GM12873 (cell line): ENCODE results near the gene WFIKKN1.

ENCODE experiments used
- TF ChIP-seq, protein P1 (sequence below): IDR thresholded peaks from 2 replicates; pipeline ENCODE4 v1.5.1; 2012; ENCODE audit warnings: low read depth, mild to moderate bottlenecking, moderate library complexity, low read length, control low read depth; ENCODE audit not compliant: insufficient read depth; ENCODE audit errors: missing control alignments

Gene WFIKKN1

GRCh38 chr16:671353-672131 is 40.8 kb downstream of the WFIKKN1 start:
- TF ChIP-seq, protein P1, sequence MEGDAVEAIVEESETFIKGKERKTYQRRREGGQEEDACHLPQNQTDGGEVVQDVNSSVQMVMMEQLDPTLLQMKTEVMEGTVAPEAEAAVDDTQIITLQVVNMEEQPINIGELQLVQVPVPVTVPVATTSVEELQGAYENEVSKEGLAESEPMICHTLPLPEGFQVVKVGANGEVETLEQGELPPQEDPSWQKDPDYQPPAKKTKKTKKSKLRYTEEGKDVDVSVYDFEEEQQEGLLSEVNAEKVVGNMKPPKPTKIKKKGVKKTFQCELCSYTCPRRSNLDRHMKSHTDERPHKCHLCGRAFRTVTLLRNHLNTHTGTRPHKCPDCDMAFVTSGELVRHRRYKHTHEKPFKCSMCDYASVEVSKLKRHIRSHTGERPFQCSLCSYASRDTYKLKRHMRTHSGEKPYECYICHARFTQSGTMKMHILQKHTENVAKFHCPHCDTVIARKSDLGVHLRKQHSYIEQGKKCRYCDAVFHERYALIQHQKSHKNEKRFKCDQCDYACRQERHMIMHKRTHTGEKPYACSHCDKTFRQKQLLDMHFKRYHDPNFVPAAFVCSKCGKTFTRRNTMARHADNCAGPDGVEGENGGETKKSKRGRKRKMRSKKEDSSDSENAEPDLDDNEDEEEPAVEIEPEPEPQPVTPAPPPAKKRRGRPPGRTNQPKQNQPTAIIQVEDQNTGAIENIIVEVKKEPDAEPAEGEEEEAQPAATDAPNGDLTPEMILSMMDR, result no peak

DNA sequence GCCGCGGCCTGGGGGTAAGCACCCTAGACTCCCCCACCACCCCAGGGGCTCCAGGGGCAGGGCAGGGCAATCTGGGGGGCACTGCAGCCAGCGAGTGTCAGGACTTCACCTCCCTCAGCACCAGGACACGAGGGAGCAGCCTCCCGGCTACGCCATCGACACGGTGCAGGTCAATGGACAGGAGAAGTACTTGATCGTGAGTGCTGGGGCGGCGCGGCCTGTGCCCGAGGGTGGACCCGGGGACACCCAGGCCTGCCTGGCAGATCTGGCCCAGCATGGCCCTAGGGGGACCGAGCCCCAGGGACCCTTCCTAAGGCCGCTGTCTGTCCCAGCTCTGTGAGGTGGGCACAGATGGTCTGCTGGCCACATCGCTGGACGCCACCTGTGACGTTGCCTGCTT is 41.6 kb downstream of the WFIKKN1 start:
- TF ChIP-seq, protein P1, result no peak

DNA sequence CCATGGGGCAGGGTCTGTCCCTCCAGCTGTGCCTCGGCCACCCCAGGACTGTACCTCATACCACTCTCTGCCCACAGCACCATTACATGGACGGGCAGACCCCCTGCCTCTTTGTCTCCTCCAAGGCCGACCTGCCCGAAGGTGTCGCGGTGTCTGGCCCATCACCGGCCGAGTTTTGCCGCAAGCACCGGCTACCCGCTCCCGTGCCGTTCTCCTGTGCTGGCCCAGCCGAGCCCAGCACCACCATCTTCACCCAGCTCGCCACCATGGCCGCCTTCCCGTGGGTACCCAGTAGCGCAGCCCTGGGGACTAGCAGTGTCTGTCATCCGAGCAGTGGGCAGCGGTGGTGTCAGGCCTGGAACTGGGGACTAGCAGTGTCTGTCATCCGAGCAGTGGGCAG is 42.1 kb downstream of the WFIKKN1 start:
- TF ChIP-seq, protein P1, result no peak

DNA sequence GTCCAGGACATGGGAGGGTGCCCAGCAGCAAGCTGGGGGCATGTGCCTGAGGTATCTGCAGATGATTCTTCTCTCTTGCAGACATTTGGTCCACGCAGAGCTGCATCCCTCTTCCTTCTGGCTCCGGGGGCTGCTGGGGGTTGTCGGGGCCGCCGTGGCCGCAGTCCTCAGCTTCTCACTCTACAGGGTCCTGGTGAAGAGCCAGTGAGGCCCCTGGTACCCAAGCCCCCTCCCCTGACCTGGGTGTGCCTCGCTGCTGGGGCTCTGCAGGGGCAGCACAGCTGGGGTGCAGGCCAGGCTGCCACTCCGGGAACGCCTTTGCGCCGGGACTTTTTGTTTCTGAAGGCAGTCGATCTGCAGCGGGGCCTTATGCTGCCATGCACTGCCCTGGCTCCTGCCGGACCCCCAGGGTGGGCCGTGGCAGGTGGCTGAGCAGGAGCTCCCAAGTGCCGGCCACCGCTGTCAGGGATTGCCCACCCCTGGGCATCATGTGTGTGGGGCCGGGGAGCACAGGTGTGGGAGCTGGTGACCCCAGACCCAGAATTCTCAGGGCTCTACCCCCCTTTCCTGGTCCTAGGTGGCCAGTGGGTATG is 42.7 kb downstream of the WFIKKN1 start:
- TF ChIP-seq, protein P1, result no peak

DNA sequence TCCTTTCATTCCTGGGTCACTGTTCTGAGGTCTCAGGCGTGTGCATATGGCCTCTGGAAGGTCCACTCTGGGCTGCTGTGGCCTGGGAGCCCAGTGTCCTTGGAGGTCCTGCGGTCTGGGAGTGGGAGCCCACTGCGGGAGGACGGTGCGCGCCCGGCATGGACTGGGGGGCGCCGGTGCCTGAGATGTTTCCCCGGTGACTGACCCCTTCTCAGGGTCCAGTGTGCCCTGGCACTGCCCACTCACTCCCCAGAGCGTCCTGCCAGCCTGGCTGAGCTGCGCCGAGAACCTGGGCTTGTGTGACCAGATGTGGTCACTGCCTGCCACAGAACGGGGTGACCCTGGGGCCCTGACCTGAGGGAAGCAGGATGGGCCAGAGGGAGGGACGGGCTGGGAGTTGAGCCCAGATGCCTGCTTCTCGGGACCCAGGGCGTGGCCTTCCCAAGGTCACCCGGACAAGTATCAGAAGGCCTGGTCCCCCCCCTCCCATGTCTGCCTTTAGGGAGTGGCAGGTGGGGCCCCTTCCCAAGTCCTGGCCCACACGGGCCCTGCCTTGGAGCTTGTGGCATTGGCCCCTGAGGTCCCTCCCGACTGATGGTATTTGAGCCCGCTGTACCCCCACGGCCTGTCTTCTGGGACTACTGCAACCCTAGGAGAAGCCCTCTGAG is 43.6 kb downstream of the WFIKKN1 start:
- TF ChIP-seq, protein P1, result no peak

GRCh38 chr16:674968-675883 is 44.4 kb downstream of the WFIKKN1 start, which contains the start of gene RHBDL1:
TSS of gene RHBDL1 (plus strand) at chr16:675671. CDS start at chr16:675791, 120 bp downstream.
- TF ChIP-seq, protein P1, result no peak
